NCI-H1436 treated with DMSO at 0.1 percent for 48 hours (cell line): ENCODE measurements around the gene OBSL1.

Source experiments
- DNase-seq: peaks from one replicate; lab custom pipeline; 2025; lab: John Stamatoyannopoulos, UW

The OBSL1 gene

DNA sequence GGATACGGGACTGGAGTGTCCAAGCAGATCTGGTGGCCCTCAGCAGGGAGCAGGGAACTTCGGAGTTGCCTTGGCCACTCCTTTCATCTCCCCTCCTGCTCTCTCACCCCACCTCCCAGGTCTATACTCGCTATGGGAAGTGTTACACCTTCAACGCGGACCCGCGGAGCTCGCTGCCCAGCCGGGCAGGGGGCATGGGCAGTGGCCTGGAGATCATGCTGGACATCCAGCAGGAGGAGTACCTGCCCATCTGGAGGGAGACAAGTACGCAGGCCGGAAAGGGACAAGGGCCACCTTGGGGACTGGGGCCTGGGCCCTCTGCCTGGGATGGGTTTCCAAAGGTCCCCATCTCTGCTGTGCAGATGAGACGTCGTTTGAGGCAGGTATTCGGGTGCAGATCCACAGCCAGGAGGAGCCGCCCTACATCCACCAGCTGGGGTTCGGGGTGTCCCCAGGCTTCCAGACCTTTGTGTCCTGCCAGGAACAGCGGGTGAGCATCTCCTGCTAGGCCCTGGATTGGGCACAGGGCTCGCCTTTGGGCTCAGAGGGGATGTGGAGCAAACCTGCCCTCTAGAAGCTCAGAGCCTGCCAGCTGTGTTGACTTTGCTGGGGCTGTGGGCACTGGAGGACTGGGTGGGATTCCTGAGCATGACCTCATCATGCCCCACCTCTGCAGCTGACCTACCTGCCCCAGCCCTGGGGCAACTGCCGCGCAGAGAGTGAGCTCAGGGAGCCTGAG, 39.5 kb downstream of the OBSL1 start:
- no peak for DNase-seq

DNA sequence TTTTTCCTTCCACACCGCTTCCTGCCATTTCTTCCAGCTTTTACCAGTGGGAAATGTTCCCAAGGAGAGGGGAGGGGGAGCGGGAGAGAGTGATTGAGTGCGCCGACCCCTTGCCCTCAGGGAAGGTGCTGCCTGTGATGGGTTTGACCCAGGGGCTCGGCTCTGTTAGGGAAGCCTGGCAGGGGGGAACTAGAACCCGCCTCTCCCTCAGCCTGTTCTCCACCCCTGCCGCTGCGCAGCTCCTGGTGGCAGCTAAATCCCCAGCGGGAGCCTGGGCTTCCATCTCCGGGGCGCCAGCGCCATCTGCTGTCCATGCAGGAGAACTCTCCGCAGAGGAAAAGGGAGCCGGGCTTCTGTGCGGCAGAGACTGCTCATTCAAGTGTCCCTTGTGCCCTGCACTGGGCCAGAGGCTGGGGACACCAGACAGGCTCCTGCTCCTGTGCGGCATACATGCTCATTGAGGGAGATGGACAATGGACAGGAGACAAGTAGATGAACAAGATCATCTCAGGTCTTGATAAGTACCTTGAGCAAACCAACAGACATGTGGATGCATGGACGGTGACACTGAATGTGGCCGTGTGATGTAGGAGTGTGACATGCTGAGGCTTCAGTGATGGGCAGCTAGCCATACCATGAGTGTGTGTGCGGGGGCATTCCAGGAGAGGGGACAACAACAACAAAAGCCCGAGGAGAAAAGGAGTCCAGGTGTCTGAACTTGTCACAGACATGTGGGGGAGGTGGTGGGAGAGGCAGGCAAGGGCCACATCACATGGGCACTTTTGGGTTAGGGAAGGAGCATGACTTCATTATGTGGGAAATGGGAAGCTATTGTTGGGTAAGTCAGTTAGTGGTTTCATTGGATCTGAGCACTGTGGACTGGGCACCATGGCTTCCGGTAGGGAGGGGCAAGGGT, 41.0 kb downstream of the OBSL1 start:
- DNase-seq, result no peak

DNA sequence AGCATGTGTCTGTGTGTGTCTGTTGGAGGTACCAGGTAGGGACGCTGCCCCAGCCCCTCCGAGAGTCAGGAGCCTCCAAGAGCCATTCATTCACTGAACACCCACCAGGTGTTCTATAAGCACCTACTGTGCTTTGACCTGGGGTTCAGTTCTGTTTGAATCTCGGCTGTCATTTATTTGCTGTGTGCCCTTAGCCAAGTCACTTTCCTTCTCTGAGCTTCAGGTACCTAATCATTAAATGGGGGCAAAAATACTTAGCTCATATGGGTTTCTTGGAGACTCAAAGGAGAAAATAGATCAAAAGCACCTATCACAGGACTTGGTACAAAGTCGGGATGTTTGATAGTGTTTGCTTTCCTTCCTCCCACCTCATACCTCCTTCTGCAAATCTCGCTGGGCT, 43.9 kb downstream of the OBSL1 start:
- no peak for DNase-seq

DNA sequence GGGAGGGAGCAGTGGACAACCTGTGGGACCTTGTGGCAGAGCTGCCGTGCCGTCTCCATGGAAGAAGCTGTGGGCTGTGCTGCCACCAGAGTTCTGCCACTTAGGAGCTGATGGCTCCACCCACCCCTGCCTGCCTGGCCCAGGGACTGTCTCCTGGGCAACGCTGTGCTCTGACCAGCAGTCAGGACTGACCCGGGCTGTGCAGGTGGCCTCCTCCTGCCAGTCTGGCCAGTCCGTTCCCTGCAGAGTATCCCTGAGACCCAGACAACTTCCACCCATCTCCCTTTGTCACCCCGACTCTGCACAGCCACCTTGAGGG, 44.3 kb downstream of the OBSL1 start:
- no peak for DNase-seq

DNA sequence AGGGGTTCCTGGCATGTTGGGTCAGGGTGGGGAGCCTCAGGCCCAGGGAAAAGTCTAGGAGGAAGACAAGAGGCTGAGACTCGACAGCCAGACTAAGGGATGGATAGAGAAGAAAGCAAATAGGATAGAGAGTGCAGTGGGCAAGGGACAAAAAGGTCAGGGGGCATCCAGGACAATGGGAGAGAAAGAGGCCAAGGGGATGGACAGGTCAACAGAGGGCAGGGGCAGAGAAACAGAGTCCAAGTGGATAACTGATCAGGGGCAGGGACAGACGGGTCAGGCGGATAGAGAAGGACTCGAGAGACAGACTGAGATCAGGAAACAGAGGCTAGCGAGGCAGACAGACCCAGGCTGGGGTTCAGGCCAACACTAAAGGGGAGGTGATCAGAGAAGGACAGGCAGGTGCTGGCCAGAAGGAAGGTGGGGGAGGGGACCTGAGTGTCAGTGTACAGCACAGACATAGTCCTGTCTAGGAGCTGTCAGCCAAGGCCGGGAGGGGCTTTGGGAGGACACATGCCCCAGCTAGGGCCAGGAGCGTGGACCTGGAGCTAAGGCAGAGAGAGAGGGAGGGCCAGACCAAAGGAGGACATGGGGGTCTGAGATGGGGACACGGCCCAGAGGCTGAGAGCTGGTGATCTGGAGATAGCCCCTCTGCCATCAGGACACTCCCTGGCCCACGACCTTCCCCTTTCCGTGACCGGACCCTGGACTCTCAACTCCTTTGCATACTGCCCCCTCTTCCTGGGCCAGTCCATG, 44.8 kb downstream of the OBSL1 start:
- no peak for DNase-seq

DNA sequence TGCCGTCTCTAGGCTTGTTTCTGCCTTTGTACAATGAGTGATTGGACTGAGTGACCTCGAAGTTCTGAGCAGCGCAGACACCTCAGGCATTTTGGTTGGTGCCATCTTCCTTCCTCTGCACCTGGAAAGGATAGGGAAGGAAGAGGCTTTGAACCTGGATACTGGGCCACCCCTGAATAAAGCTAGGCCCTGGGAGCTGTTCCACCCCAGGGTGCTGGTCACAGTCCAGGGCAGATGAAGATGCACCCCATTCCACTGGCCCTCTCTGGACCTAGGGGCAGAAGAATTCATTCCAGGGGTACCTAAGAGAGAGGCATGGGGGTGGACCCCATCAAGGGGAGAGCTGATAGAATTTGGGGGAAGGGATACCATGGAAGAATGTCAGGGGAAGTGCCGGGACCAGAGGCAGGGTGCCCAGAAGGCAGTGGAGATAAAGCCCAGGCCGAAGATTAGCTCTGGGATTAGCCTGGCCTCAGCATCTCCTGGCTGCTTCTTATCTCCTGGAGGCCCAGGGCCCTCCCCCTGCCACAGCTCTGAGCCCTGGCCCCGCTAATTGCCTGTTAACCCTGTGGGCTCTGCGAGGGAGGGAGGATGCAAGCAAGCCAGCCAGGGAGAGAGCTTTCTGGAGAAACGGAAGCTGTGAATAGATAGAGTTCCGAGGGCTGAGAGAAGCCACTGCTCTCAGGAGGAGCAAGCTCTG, 45.7 kb downstream of the OBSL1 start:
- DNase-seq, result no peak

DNA sequence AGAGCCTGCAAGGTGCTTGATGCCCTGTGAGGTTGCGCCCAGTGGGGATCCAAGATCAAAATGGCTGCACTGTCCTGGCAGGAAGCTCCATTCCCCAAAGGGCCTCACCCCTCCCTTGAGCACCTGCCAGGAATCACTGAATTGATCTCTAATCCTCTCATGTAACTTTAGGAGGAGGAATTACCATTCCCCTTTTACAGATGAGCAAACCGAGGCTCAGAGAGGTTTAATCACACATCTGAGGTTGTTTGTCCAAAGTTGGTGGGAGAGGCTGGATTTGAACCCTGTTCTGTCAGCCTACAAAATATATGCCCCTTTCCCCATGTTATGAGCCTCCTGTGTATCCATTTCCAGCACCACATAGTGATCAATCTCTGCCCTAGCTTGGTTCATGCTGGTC, 46.5 kb downstream of the OBSL1 start:
- no peak for DNase-seq

DNA sequence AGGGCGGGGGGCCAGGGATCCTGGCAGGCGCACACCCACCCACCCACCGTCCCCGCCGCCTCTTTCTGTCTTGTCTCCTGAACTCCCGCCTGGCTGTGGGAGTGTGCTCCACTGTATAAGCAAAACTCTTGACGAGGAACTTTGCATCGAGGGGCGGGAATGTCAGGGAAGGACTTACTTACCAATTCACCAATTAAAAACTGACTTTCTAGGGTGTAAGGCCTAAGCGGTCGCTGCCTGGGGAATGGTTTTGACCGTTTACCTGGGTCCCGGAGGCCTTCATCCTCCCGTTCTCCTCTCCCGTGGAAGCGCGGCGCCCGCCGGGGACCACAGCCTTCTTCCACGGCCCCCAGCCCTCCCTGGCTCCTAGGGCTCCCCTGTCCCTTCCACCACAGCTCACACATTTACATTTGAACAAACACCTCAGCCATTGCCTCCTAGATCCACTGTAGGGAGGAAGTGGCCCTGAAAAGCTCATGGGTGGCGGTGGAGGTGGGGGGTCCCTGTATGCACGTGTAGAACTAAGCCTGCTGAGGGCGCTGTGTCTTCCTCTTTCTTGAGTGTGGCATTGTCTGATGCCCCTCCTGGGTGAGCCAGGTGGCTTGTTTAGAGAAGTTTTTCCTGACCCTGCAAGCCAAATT, 48.2 kb downstream of the OBSL1 start:
- no peak for DNase-seq

DNA sequence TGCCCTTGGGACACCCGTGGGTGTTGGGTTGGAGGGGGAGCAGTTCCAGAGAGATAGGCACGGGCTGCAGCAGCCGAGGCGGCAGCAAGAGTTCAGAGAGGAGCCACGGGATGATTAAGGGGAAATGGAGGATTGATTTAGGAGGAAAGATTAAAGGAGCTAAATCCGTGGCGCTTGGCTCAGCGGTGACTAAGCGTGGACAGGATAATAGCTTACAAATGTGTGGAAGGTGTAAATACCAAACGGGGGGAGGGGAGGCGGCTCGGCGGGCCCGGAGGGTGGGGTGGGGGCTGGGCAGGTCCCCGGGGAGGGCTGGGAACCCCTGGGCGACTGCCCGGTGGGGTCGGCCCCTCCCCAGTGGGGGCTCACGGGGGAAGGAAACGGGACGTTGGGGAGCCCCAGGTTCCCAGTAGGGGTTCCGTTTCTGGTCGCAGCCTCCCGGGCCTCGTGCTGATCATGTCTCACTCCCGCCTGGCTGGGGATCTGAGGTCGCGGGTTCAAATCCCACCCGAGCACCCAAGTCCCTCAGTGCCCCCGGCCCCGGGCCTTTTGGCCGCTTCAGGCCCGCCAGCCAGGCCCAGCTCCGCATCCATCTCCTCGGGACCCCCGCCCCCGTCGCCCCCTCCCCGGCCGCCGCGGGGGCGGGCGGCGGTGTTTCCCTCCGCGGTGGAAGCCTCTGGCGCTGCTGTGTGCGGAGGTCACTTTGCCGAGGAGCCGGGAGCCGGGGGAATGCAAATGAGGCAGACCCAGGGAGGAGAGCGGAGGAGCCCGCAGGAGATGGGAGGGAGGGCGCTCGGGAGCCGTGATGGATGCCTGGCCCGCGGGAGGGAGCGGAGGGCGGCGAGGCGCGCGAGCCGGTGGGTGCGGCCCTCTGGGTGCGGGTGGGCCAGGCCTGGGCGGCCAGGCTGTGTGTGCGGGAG, 49.0 kb downstream of the OBSL1 start:
- no peak for DNase-seq

DNA sequence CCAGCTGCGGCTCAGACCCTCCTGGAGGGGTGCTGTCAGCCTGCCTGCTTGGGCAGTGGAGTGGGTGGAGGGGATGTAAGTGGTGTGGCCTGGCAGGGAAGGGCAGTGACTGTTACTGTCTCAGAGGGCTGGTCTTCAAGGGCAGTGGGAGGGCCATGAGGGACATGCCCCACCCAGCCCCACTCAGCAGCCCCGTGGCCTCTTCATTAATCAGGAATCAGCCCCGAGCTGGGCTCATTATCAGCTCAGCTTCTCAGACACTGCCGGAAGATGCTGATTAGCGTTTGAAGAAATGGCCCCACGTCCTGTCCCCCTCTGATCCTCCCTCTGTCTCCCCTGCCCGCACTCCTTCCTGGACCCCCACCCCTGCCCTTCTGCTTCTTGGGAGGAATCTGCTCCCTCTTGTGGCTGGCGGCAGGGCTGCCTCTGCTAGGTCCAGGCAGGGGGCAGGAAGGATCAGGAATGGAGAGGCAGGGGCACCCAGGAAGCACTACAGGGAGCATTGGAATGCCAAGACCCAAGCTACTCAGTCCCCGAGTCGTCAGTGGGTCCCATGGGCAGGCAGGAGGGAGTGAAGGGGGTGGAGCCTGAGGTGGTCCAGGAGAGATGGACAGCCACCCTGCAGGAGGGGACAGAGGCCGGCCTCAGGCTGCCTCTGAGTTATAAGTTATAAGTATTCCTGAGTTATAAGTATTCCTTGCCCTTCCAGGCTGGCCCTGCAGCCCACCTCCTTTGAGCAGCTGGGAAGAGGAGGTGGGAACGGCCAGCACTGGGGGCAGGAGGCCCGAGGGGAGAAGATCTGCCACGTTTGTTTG, 50.1 kb downstream of the OBSL1 start:
- DNase-seq, result no peak

DNA sequence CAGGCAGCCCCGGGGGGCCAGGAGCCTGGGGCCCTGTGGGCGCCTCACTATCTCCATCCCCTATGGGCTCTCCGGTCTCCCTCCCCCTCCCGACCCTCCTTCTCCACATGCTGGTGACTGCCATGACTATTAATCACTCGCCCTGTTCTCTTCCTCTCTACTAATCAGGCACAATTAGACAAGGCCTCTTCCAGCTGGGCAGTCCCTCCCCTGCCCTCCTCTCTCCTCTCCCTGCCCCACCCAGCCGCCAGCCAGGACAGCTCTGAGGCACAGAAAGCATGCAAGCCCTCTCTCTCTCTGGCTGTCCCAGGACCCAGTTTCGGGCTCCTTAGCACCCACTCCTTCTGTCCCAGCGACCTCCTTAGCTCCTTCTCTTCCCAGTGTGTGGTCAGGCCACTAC, 51.3 kb downstream of the OBSL1 start:
- no peak for DNase-seq

DNA sequence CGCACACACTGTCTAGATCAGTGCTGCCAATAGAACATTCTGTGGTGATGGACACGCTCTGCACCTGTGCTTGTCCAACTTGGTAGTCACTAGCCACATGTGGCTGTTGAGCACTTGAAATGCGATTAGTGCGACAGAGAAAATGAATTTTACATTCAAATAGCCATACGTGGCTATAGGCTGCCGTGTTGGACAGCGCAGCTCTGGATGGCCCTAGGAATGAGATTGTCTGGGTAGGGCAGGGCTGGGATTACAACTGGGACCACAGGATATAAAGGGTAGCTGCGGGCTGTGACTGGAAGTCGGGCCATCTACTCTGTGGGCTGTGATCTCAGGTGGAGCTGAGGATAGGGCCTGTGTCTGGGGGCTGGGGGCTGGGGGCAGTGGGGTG, 51.8 kb downstream of the OBSL1 start:
- DNase-seq, result no peak

DNA sequence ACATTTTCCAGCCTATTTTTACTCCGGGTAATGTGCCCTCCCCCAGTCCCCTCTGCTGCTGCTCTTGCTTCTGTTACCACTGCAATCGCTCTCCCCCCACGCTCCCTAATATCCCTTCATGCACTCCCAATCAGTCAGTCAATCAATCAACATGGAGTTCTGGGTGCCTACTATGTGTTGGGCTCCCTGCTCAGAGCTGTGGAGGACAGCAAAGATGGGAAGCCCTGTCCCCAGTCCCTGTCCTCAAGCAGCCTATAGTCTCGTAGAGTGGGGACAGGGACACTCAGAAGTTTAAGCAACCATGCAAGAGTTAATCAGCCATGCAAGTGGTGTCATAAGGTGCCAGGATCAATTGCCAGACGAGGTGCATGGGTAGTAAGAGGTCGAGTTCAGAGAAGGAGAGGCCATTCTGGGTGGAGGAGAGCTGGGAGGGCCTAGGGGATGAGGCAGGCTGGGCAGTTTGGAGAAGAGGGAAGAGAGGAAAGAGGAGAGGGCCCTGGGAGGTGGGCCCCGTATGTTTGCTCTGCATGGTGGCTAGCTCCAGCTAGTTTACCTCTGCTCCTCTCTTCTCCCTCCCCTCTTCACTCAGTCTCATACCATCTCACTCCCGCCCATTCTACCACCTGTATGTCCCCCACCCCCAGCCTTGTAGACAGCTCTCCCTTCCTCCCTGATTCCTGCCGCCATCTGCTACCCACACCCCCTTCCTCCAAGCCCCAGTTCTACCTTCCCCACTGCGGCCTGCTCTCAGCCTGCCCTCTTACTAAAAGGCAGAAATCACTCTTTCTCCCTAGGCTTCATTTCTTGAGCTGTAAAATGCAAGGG, 53.2 kb downstream of the OBSL1 start:
- DNase-seq, result no peak

DNA sequence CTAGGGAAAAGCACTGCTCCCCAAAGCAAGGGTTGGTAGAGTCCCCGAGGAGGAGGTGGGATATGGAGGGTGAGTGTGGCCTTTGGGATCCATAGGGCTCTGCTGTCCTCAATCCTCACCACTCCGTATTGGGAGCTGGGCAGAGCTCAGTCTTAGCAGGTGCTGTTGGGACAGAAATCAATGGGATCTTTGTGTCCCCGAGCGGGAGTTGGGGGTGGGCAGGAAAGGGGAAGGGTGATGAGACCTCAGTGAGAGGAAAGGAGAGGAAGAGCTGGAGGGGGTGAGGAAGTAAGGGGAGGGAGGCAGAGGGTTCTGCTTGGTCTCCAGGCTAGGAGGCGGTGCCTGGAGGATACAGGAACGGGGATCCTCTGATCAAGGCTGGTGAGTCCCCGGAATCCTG, 54.5 kb downstream of the OBSL1 start:
- DNase-seq, result no peak

DNA sequence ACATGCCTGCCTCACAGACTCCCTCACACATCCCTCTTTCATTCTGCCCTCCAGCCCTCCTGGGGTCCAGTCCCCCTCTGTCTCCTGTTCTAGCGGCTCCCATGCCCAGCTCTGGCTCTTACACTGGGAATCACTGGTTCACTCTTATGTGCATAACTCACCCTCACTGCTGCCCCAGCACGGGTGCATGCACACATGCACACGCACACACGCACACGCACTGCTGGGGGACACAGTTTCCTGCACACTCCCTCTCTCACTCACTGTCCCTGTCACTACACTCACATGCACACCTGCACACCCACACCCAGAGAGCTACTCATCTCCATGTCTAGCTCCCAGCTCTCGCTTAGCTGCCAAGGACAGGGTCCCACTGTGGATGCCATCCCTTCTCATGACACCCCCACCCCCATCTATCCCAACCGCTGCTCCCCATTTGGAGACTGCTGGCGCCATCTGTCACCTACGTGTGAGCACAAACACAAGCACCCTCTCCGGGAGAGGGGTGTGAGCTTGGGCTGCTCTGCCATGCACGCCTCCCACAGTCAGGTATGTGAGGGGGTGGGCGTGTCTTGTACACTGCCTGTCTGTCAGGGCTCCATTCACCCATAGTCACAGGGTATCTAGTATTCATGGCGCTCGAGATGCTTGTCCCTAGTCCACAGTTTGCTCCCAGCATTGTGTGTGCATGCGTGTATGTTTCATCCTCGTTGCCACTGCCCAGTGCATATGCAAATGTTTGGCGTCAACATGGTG, 55.3 kb downstream of the OBSL1 start:
- DNase-seq, result no peak

DNA sequence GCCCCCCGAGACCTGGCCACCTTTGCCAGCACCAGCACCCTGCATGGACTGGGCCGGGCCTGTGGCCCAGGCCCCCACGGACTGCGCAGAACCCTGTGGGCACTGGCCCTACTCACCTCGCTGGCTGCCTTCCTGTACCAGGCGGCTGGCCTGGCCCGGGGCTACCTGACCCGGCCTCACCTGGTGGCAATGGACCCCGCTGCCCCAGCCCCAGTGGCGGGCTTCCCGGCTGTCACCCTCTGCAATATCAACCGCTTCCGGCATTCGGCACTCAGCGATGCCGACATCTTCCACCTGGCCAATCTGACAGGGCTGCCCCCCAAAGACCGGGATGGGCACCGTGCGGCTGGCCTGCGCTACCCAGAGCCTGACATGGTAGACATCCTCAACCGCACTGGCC, 56.5 kb downstream of the OBSL1 start:
- no peak for DNase-seq

DNA sequence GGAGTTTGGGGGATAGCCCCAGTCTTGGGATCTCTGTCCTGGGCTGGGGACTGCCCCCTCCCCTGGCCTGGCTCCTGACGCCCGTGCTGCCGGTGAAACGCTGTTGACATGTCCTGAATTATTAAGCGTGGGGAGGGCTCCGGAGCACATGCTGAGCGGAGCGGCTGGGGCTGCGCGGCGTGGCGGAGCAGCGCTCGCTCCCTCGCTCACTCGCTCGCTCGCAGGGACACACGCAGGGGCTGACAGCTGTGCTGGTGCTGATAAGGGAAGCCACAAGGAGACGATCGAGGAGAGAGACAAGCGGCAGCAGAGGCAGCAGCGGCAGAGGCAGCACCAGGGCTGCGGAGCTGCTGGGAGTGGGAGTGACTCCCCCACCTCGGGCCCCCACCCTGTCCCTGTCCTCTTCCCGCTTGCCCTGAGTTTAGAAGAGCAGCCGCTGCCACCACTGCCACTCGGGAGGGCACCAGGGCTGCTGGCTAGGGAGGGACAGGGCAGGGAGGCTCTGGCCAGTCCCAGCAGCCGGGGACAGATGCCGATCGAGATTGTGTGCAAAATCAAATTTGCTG, 57.1 kb downstream of the OBSL1 start, which contains the start of gene ASIC4:
TSS of gene ASIC4 (plus strand) at position 287 of the 566 bp plus-strand sequence. CDS start at position 530, 243 bp downstream.
- DNase-seq, result no peak

DNA sequence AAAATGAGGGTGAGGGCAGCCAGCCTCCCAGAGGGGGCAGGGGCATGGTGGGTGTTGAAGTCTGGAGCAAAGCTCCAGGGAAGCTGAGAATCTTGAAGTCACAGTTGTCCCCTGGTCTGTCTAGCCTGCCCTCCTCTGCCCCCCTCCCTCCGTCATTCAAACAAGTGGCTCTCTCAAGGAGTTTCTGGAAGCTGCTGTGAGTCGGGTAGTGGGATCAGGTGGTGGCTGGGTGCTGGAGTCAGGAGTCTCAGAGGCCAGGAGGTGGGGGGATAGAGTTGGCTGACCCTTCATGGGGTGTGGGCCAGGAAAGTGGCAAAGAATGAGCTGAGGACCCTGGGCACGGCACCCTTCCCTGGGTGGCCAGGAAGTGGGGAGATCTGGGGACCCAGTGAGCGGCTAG, 57.6 kb downstream of the OBSL1 start:
- DNase-seq, result no peak
